H9 (cell line): ENCODE data around the gene CLCA4. TPM values are rescaled to one million over a fixed set of nuclear protein-coding genes. Genes with fewer than 3 reads are reported as not detected.

Experiments used
- DNase-seq: peaks from one replicate; pipeline ENCODE4 v3.0.0-alpha.2; 2017
- H2AFZ ChIP-seq: one replicate; pipeline ENCODE4 v1.6.1; 2013; ENCODE audit warnings: mild to moderate bottlenecking, low read length, control low read depth, moderate library complexity
- H2AK5ac ChIP-seq: 2 replicates; pipeline ENCODE4 v1.6.1; 2013; ENCODE audit warnings: low read length, control low read depth, mixed read lengths; ENCODE audit not compliant: insufficient read length
- H2BK120ac ChIP-seq: one replicate; pipeline ENCODE4 v1.6.1; 2013; ENCODE audit warnings: low read depth, mild to moderate bottlenecking, low read length, control low read depth, inconsistent platforms; ENCODE audit not compliant: poor library complexity, severe bottlenecking
- H2BK12ac ChIP-seq: 2 replicates; pipeline ENCODE4 v1.6.1; 2013; ENCODE audit warnings: low read length, control low read depth, mixed read lengths, low read depth; ENCODE audit not compliant: insufficient read length
- H2BK15ac ChIP-seq: 2 replicates; pipeline ENCODE4 v1.6.1; 2013; ENCODE audit warnings: low read depth, low read length, control low read depth
- H2BK20ac ChIP-seq: one replicate; pipeline ENCODE4 v1.6.1; 2013; ENCODE audit warnings: low read depth, mild to moderate bottlenecking, low read length, control low read depth, inconsistent platforms; ENCODE audit not compliant: poor library complexity, severe bottlenecking
- H2BK5ac ChIP-seq: 2 replicates; pipeline ENCODE4 v1.6.1; 2013; ENCODE audit warnings: low read length, control low read depth, mixed read lengths; ENCODE audit not compliant: insufficient read length
- H3K14ac ChIP-seq: 2 replicates; pipeline ENCODE4 v1.6.1; 2013; ENCODE audit warnings: low read length, control low read depth; ENCODE audit not compliant: insufficient read depth
- H3K18ac ChIP-seq: 2 replicates; pipeline ENCODE4 v1.6.1; 2013; ENCODE audit warnings: low read depth, mild to moderate bottlenecking, mixed read lengths, low read length, control low read depth; ENCODE audit not compliant: insufficient read length
- H3K23ac ChIP-seq: 2 replicates; pipeline ENCODE4 v1.6.1; 2013; ENCODE audit warnings: low read length, control low read depth, mixed read lengths, low read depth; ENCODE audit not compliant: insufficient read length
- H3K23me2 ChIP-seq: 2 replicates; pipeline ENCODE4 v1.6.1; 2013; ENCODE audit warnings: low read depth, mild to moderate bottlenecking, mixed read lengths, low read length, control low read depth; ENCODE audit not compliant: insufficient read length, poor library complexity, severe bottlenecking
- H3K27ac ChIP-seq: 2 replicates; pipeline ENCODE4 v1.5.1; 2013; ENCODE audit warnings: low read length, control low read depth, mixed read lengths, low read depth; ENCODE audit not compliant: insufficient read length
- H3K27me3 ChIP-seq: 2 replicates; pipeline ENCODE4 v1.6.1; 2013; ENCODE audit warnings: low read length, control low read depth, inconsistent platforms; ENCODE audit not compliant: insufficient read depth
- H3K4ac ChIP-seq: 2 replicates; pipeline ENCODE4 v1.6.1; 2013; ENCODE audit warnings: low read depth, mild to moderate bottlenecking, control low read depth, inconsistent platforms, low read length, moderate library complexity
- H3K4me1 ChIP-seq: 2 replicates; pipeline ENCODE4 v1.6.1; 2013; ENCODE audit warnings: low read length, control low read depth, inconsistent platforms; ENCODE audit not compliant: insufficient read depth
- H3K4me2 ChIP-seq: 2 replicates; pipeline ENCODE4 v1.6.1; 2013; ENCODE audit warnings: low read length, control low read depth, mixed read lengths; ENCODE audit not compliant: insufficient read length, insufficient read depth
- H3K56ac ChIP-seq: 2 replicates; pipeline ENCODE4 v1.6.1; 2013; ENCODE audit warnings: low read depth, mild to moderate bottlenecking, mixed read lengths, low read length, control low read depth; ENCODE audit not compliant: insufficient read length
- H3K79me1 ChIP-seq: 2 replicates; pipeline ENCODE4 v1.6.1; 2013; ENCODE audit warnings: low read depth, mild to moderate bottlenecking, moderate library complexity, low read length, control low read depth, inconsistent platforms; ENCODE audit not compliant: insufficient read depth, poor library complexity, severe bottlenecking
- H3K79me2 ChIP-seq: 2 replicates; pipeline ENCODE4 v1.6.1; 2013; ENCODE audit warnings: low read length, control low read depth, inconsistent platforms; ENCODE audit not compliant: insufficient read depth
- H3K9ac ChIP-seq: 2 replicates; pipeline ENCODE4 v1.6.1; 2013; ENCODE audit warnings: low read length, control low read depth, mixed read lengths; ENCODE audit not compliant: insufficient read length; ENCODE audit errors: extremely low read depth
- H3K9me3 ChIP-seq: one replicate; pipeline ENCODE4 v1.6.1; 2013; ENCODE audit warnings: low read depth, low read length, inconsistent platforms; ENCODE audit not compliant: control insufficient read depth
- H3T11ph ChIP-seq: one replicate; pipeline ENCODE4 v1.6.1; 2013; ENCODE audit warnings: mild to moderate bottlenecking, low read length, control low read depth, inconsistent platforms
- H4K20me1 ChIP-seq: one replicate; pipeline ENCODE4 v1.6.1; 2013; ENCODE audit not compliant: control insufficient read depth, insufficient read length, insufficient read depth
- H4K5ac ChIP-seq: 2 replicates; pipeline ENCODE4 v1.6.1; 2013; ENCODE audit warnings: low read depth, mild to moderate bottlenecking, mixed read lengths, low read length, control low read depth; ENCODE audit not compliant: insufficient read length
- H4K8ac ChIP-seq: replicated peaks from 2 replicates; pipeline ENCODE4 v1.6.1; 2013; ENCODE audit warnings: low read length, control low read depth, mixed read lengths, low read depth; ENCODE audit not compliant: insufficient read length
- H4K91ac ChIP-seq: 2 replicates; pipeline ENCODE4 v1.6.1; 2013; ENCODE audit warnings: low read depth, mild to moderate bottlenecking, moderate library complexity, mixed read lengths, low read length, control low read depth; ENCODE audit not compliant: insufficient read length
- H3K27ac Mint-ChIP-seq, 3 experiments: 2 replicates in 2 of 3; 3 replicates in 1 of 3; pipeline ENCODE4 v1.8.0; 2020 to 2021; ENCODE audit warnings: mixed read lengths in 3 of 3, mild to moderate bottlenecking in 1 of 3, moderate library complexity in 1 of 3
- H3K27me3 Mint-ChIP-seq: 2 replicates; pipeline ENCODE4 v1.8.0; 2021; ENCODE audit warnings: low read depth, mild to moderate bottlenecking, moderate library complexity, mixed read lengths
- H3K36me3 Mint-ChIP-seq, 3 experiments: 2 replicates in 2 of 3; 3 replicates in 1 of 3; pipeline ENCODE4 v1.8.0; 2020 to 2021; ENCODE audit warnings: low read depth in 3 of 3, mixed read lengths in 3 of 3; ENCODE audit not compliant: insufficient read depth in 1 of 3
- H3K4me1 Mint-ChIP-seq, 2 experiments: 2 replicates each; pipeline ENCODE4 v1.8.0; 2020; ENCODE audit warnings: mixed read lengths in 2 of 2
- H3K4me3 Mint-ChIP-seq, 2 experiments: 2 replicates in 1 of 2; 3 replicates in 1 of 2; pipeline ENCODE4 v1.8.0; 2020 to 2021; ENCODE audit warnings: mild to moderate bottlenecking in 2 of 2, mixed read lengths in 2 of 2, moderate library complexity in 1 of 2
- H3K9me3 Mint-ChIP-seq, 2 experiments: 2 replicates in 1 of 2; 3 replicates in 1 of 2; pipeline ENCODE4 v1.8.0; 2020; ENCODE audit warnings: mild to moderate bottlenecking in 2 of 2, mixed read lengths in 2 of 2, moderate library complexity in 1 of 2
- CTCF ChIP-seq: fragments of 200-600 bp; sonication (generic); conservative IDR thresholded peaks from 3 replicates; pipeline ENCODE4 v1.8.0; 2021; ENCODE audit warnings: antibody characterized with exemption, mild to moderate bottlenecking
- WGBS: extraction: QIAGEN DNeasy Blood & Tissue Kit; methylation state at CpG from one replicate; pipeline ENCODE4 v1.1.7; 2013; ENCODE audit warnings: missing lambda C conversion rate, low lambda C conversion rate, mixed read lengths; ENCODE audit not compliant: insufficient read length; ENCODE audit errors: extremely low coverage; 5-methylcytosine and 5-hydroxymethylcytosine counted together
- long read RNA-seq: library from polyadenylated mRNA; unstranded; transcript quantifications from one replicate; pipeline ENCODE4 v2.0.0, GENCODE V29; 2020
- total RNA-seq: library from RNA; stranded (reverse); gene quantifications from 2 replicates; pipeline ENCODE4 v1.2.1, GENCODE V29; 2021

Gene CLCA4
- total RNA-seq: not detected in 2 replicates
- long read RNA-seq: 0 reads

- H3K27ac Mint-ChIP-seq: no peak within 1 kb of the TSS
- Histone ChIP-seq H3K23ac (no peak within 1 kb of the TSS), H4K20me1 (no peaks in the 10 kb centered on the region), H4K91ac (no peak within 1 kb of the TSS), H2AFZ (no peak within 1 kb of the TSS), H4K5ac (no peak within 1 kb of the TSS), H3K56ac (no peak within 1 kb of the TSS), H3K79me1 (no peaks in the 10 kb centered on the region), H3K4ac (no peak within 1 kb of the TSS), H3K4me2 (no peak within 1 kb of the TSS), H2AK5ac (no peak within 1 kb of the TSS), H3K4me1 (no peaks in the 10 kb centered on the region), H2BK5ac (no peak within 1 kb of the TSS), H3K27me3 (no peaks in the 10 kb centered on the region), H3K9ac (no peak within 1 kb of the TSS), H3T11ph (no peak within 1 kb of the TSS), H3K14ac (no peak within 1 kb of the TSS), H2BK12ac (no peak within 1 kb of the TSS), H3K79me2 (no peaks in the 10 kb centered on the region), H3K27ac (no peak within 1 kb of the TSS), H2BK20ac (no peak within 1 kb of the TSS), H4K8ac (no peak within 1 kb of the TSS), H3K18ac (no peak within 1 kb of the TSS), H2BK15ac (no peak within 1 kb of the TSS), H3K9me3 (no peaks in the 10 kb centered on the region), H3K23me2 (no peaks in the 10 kb centered on the region), H2BK120ac (no peak within 1 kb of the TSS)
- no peaks in the 10 kb centered on the region; a peak in 1 of 7 replicates for H3K36me3 Mint-ChIP-seq
- no peaks in the 10 kb centered on the region for H3K27me3 Mint-ChIP-seq
- WGBS: no CpG with 5 or more reads among the region's 2 CpGs
- no peak for DNase-seq
- H3K9me3 Mint-ChIP-seq: peaks cover 0 to 6% of the 10 kb centered on the region in 2 experiments; a peak in 2 of 5 replicates
- peaks cover 14 to 16% of the 10 kb centered on the region in 2 experiments for H3K4me1 Mint-ChIP-seq
- no peak within 1 kb of the TSS for H3K4me3 Mint-ChIP-seq
- TF ChIP-seq CTCF: no peak
These were observed at the start of gene CLCA4 for GRCh38 chr1:86546787-86547221. CLCA4 (plus strand) TSS chr1:86547078; CDS start chr1:86547120, 42 bp downstream.
